NT2/D1 (cell line): ENCODE data around the gene TTPAL.

Experiments used
- SUZ12 ChIP-seq: IDR thresholded peaks from 2 replicates; pipeline ENCODE4 v1.6.1; 2011; ENCODE audit not compliant: insufficient read length, insufficient read depth; ENCODE audit errors: extremely low read depth
- YY1 ChIP-seq: IDR thresholded peaks from 2 replicates; pipeline ENCODE4 v1.6.1; 2011; ENCODE audit not compliant: insufficient read length, insufficient read depth

- TF ChIP-seq YY1 = no peak
- no peak for TF ChIP-seq SUZ12
Measured at GRCh38 chr20:44475372-44475693, 341 bp upstream of the TTPAL start.
